Measurements from ENCODE around the gene EDEM3.

Gene EDEM3

DNA sequence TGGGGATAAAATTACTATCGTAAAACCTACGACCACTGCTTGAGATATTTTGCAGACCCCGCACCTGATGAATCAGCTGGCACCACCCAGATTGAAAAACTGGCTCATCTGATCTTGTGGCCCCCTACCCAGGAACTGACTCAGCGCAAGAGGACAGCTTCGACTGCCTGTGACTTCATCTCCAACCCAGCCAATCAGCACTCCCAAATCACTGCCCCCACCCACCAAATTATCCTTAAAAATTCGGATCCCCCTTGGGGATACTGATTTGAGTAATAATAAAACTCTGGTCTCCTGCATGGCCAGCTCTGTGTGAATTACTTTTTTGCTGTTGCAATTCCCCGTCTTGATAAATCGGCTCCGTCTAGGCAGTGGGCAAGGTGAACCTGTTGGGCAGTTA is 81.4 kb downstream of the EDEM3 start:
- DNase-seq (ENCODE audit: low spot score), result no peak

GRCh38 chr1:184672013-184672726 is 82.5 kb downstream of the EDEM3 start:
- DNase-seq (ENCODE audit: low spot score), result no peak

GRCh38 chr1:184669391-184669790 is 85.3 kb downstream of the EDEM3 start:
- no peak for DNase-seq (ENCODE audit: low spot score)

DNA sequence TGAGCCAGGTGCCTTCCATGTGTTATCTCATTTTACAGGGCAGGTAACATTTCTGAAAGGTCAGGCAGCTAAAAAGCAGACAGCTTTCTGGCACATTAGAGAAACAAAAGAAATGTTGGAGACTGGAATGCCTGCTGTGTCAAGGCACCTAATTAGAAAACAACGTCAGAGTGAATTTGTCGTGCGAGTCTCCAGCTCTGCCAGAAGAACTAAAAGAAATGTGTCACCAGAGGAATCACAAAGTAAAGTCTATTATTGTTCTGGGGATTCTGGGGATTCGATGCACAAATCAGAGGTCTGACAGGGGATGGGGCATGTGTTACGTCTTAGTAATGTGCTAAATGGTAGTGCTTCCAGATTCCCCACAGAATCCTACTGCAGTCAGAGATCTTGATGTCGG is 89.3 kb downstream of the EDEM3 start:
- DNase-seq (ENCODE audit: low spot score), result no peak

DNA sequence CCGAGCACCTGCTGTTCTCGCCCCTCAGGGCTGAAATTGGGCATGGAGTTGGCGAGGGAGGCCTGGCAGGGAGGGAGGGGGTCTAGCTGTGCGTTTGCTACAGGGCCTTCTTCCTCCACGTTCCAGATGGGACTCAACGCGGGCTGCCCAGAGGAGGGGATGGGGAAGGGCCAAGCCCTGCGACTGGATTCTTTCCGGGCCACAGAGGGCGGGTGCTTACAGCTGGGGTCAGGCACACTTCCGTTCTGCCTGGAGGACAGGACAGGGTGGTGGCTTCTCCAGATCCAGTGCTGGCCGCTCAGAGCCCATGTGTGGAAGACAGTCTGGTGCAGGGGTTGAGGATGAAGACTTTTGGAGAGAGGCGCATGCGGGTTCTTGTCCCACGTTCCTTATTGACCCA is 90.0 kb downstream of the EDEM3 start:
- no peak for DNase-seq (ENCODE audit: low spot score)

GRCh38 chr1:184664042-184664660 is 90.5 kb downstream of the EDEM3 start:
- no peak for DNase-seq (ENCODE audit: low spot score)

DNA sequence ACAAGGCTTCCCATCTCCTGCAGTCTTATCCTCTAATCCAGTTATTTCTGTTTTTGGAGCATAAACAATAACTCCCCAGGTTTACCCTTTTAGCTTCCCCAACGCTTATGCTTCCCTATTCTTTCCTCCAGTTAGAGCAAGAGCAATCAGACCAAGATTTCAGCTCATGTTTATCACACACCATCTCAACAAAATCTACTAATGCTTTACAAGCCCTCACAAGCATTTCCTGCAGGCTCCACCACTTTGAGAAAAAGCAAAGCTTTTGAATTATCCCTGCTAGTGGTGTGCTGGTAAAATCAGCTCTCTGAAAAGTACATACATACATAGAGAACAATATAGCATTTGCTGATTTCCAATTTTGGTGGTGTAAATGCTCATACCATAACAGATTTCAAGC is 92.9 kb downstream of the EDEM3 start:
- DNase-seq (ENCODE audit: low spot score), result no peak

DNA sequence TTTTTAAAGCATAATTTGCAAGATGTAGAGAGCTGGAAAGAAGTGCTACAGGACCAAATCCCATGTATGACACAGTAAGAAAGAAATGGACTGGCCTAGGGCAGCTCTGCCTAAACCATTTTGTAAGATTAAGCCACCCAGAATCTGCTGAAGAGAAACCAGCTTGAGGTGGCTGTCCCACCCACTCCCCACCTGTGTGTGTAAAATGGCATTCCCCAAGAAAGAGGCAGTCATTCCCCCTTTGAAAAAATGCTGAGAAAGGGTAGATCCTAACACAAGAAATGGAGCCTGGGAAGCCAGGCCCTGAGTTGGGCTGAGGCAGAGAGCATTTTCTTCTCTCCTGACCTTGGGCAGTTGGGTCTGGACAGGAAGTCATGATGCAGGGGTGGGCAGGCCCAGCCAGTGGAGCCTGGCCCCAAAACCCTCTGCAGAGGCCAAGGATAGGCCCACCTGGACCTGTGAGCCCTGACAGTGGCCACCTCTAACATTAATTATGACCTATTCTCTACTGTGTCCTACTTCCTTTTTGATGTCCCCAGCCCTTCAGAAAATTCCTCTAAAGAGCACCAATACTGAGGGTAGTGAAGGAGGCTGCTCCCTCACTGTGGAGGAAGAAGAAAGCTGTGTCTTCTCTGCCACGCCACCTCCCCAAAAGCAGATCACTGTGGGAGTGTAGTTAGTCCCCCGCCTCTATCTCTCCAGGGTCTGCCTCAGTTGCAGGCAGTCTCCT is 94.0 kb downstream of the EDEM3 start:
- DNase-seq (ENCODE audit: low spot score), result no peak

DNA sequence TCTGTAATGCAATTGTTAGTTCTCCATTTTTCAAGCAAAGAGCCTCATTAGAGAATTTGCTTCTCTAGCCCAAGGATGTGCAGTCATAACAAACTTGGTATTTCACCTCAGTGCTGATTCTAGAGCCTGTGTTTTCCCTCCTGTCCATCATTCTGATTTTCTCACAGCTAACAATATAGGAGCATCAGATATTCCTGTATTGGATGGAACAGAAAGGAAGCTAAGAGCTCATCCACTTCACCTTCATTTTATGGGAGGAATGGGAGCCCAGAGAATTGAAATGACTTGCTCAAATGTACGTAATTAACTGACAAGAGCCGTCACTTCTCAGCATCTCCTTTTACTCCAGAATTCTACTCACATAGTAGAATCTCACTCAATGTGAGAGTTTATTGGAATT is 96.6 kb downstream of the EDEM3 start:
- DNase-seq (ENCODE audit: low spot score), result no peak

DNA sequence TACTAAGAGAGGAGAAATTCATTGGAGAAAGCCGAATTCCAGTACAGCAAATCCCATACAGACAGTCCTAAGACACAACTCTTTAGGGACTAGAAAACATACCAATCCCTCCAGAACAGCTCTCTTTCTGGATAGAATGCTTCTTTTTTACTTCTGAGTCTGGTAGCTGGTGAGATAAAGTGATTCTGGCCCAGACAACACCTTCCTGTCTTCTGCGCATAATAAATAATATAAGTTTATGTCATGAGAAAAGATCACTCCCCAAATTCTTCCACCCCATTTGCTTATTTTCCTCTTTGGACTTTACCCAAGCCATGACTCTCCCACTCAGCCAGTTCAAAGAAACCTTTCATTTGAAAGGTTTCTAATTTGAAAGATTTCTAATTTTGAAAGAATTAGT is 98.4 kb downstream of the EDEM3 start:
- no peak for DNase-seq (ENCODE audit: low spot score)

- no peak for DNase-seq (ENCODE audit: low spot score)
Observed at GRCh38 chr1:184655185-184655584, 99.5 kb downstream of the EDEM3 start.

- no peak for DNase-seq (ENCODE audit: low spot score)
Observed at GRCh38 chr1:184650177-184650866, 104.3 kb downstream of the EDEM3 start.

- DNase-seq (ENCODE audit: low spot score), result no peak
Observed at GRCh38 chr1:184649451-184649888, 105.2 kb downstream of the EDEM3 start.

GRCh38 chr1:184648856-184649201 is 105.8 kb downstream of the EDEM3 start:
- DNase-seq (ENCODE audit: low spot score), result no peak

DNA sequence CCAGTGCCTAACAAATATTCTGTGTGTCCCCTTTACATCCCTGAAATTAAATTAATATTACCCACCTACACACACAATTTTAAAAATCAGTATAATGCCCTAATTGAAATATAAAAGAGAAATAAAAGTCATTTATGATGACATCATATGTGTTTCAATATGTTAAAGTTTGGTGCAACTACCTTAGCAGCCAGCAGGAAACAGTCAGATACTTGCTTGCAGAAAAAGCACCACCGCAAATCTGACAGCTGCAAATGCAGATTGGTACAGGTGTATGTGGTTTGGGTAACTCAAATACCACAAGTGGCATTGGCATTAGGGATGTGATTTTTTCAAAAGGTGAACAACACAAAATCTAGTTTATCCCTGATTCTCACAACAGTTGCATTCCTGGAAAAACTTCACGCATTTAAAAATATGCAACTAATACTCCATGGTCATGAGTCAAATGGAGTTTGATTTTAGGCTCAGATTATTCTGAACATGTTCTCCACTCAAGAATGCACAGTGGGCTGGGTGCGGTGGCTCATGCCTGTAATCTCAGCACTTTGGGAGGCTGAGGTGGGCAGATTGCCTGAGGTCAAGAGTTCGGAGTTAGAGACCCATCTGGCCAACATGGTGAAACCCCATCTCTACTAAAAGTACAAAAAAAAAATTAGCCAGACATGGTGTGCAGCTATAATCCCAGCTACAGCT is 106.3 kb downstream of the EDEM3 start:
- no peak for DNase-seq (ENCODE audit: low spot score)

- DNase-seq (ENCODE audit: low spot score), result no peak
Observed at GRCh38 chr1:184647471-184647870, 107.2 kb downstream of the EDEM3 start.

DNA sequence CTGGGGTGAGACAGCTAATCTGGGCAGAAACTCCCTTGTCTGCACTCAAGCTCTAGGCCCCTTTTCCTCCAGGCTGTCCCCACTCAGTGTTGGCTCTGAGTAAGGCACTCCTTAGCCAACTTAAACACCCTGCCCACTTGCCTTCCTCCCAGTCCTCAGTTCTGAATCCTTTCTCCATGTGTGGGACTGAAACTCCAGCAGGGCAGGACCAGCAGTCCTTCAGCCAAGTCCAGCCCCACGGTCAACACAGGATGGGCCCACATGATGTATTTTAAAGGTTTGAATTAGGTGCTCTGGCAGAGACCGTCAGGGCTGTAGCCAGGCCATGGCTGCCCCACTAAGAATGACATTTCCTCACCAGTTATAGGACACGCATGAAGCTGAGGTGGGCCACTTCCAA is 107.8 kb downstream of the EDEM3 start:
- no peak for DNase-seq (ENCODE audit: low spot score)

GRCh38 chr1:184646178-184646701 is 108.4 kb downstream of the EDEM3 start:
- no peak for DNase-seq (ENCODE audit: low spot score)

GRCh38 chr1:184644771-184645170 is 109.9 kb downstream of the EDEM3 start:
- no peak for DNase-seq (ENCODE audit: low spot score)

GRCh38 chr1:184643661-184644060 is 111.0 kb downstream of the EDEM3 start:
- DNase-seq (ENCODE audit: low spot score), result no peak

DNA sequence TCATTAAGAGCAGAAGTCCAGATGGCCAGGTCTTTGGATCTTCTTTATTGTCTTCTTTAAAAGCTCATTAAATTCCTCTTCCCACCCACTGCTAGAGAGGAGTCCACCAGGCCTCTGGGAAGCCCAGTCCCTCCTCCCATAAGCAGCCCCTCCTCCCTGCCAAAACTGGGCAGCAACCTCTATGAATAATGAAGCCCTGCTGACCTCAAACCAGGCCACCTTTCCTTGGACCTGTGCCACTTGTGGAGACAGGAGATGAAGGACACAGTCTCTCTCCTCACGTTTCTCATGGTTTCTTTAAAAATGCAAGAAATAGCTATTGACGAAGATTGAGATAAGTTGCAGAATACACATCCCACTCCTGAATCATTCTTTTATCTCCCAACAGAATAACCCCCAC is 112.8 kb downstream of the EDEM3 start:
- DNase-seq (ENCODE audit: low spot score), result no peak

DNA sequence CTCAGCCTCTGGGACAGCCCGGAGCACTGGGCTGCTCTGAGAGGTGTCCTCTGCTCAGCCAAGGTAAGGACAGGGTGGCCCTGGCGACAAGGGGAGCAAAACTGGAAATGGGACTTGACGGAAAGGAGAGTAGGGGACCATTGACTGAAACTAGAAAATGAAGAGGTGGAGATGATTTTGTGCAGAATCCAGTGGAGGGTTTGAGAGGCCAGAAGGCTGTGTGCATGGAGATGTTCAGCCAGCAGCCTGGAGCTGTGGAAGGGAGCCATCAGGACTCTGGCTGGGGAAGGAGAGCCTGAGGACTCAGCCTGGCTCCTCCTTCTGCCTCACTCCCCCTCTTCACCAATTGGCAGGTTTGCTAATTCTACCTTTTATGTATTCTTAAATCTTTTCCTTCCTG is 114.2 kb downstream of the EDEM3 start:
- no peak for DNase-seq (ENCODE audit: low spot score)

Data from NAMALWA (cell line).